22Rv1 (cell line): Measurements from ENCODE around the gene DNAJB1.

Source experiments
- H3K27ac ChIP-seq: fragments of 450-650 bp; 2 replicates; pipeline ENCODE4 v1.5.1; 2017
- ZFX ChIP-seq: fragments of 450-650 bp; IDR thresholded peaks from 2 replicates; pipeline ENCODE4 v1.6.1; 2017; ENCODE audit warnings: antibody characterized with exemption, borderline replicate concordance
- TF ChIP-seq, protein P1 (sequence below): fragments of 450-650 bp; IDR thresholded peaks from 2 replicates; pipeline ENCODE4 v1.5.1; 2017; ENCODE audit warnings: mild to moderate bottlenecking

Gene DNAJB1

DNA sequence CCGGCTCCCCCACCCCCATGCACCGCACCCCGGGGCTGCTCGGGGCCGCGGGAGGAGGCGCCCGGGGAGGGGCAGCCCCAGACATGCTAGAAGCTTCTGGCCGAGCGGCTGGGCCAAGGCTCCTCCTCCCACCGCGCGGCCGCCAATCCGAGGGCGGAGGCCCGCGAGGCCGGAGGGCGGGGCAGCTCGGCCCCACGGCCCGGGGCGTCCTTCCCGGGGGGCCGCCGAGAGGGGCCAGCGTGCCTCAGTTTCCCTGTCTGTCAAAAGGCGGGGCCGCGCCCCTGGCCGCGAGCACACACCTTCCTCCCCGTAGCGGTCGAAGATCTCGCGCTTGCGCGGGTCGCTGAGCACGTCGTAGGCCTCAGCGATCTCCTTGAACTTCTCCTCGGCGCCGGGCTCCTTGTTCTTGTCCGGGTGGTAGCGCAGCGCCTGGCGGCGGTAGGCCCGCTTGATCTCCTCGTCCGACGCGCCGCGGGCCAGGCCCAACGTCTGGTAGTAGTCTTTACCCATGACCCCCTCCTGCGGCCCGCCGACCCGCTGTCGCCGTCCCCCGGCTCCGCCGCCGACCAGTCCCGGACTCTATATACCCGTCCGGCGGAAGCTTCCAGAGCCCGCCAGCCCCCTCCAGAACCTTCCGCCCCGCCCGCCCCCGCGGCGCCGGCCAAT, at the start of gene DNAJB1:
TSS of gene DNAJB1 (minus strand) at position 558 of the 666 bp plus-strand sequence. CDS start at position 510, 48 bp downstream.
- H3K27ac ChIP-seq, result peak within 1 kb of the TSS; percentile 92
- TF ChIP-seq, protein P1, sequence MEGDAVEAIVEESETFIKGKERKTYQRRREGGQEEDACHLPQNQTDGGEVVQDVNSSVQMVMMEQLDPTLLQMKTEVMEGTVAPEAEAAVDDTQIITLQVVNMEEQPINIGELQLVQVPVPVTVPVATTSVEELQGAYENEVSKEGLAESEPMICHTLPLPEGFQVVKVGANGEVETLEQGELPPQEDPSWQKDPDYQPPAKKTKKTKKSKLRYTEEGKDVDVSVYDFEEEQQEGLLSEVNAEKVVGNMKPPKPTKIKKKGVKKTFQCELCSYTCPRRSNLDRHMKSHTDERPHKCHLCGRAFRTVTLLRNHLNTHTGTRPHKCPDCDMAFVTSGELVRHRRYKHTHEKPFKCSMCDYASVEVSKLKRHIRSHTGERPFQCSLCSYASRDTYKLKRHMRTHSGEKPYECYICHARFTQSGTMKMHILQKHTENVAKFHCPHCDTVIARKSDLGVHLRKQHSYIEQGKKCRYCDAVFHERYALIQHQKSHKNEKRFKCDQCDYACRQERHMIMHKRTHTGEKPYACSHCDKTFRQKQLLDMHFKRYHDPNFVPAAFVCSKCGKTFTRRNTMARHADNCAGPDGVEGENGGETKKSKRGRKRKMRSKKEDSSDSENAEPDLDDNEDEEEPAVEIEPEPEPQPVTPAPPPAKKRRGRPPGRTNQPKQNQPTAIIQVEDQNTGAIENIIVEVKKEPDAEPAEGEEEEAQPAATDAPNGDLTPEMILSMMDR, result no peak
- TF ChIP-seq ZFX, result no peak

DNA sequence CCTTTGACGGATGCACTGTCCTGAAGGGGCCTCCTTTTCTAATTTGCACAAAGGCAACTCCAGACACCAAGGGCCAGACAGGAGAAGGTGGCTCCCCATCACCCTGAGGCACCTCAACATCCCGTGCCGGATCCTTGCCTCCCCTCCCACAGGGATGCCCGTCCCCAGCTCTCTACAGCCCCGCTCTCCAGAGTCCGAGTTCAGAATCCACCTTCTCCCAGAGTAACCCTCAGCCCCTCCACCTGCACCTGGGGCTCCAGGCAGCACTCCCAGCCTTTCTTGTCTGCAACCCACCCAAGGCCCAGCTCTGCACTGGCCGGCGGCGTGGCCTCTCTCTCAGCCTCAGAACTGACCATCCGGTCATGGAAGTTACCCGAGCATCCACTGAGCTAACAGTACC, 48.9 kb upstream of the DNAJB1 start:
- TF ChIP-seq, protein P1, result no peak
- no peak for TF ChIP-seq ZFX
- H3K27ac ChIP-seq, result no peak overlapping the region

GRCh38 chr19:14566712-14567077, 48.5 kb upstream of the DNAJB1 start:
- H3K27ac ChIP-seq, result no peak overlapping the region
- TF ChIP-seq, protein P1, result no peak
- no peak for TF ChIP-seq ZFX

DNA sequence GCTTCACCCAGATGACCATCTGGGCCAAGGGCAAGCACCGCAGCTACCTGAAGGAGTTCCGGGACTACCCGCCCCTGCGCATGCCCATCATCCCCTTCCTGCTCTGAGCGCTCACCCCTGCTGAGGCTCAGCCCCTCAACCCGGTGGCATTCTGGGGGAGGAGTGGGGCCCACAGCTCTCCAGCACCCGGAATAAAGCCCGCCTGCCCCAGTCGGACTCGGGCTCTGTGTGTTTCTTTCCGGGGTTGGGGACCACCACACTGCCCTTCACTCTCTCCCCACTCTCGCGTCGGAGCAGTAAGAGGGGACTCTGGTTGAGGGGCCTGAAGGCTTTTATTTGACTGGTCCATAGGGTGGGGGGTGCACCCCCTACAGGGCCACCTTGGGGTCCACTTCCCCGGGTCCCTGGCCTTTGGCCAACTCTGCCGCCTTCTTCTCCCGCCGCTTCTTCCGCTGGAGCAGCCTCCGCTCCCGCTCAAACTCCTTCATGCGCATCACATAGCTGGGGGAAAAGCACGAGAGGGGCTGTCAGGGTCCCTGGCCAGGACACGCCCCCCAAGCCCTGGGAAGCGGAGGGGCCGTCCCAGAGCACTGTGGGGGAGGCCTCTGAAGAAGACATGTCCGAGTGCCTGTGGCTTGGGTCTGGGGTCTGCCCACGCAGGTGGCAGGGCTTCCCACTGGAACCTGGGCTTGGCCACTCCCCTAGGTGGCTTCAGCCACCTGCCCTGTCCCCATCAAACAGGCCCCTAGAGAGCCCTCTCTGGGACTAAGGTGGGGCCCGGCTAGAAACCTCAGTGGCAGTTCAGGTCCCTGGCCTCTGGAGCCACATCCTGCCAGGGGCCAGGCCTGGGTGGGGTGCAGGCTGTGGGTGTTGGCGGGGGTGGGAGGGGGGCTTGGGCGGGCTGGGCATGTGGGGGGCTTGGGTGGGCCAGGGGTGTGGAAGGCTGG, 47.8 kb upstream of the DNAJB1 start:
- H3K27ac ChIP-seq, result no peak overlapping the region
- TF ChIP-seq, protein P1, result no peak
- TF ChIP-seq ZFX, result no peak

GRCh38 chr19:14565298-14565679, 47.1 kb upstream of the DNAJB1 start:
- TF ChIP-seq, protein P1, result no peak
- no peak for TF ChIP-seq ZFX
- no peak overlapping the region for H3K27ac ChIP-seq

DNA sequence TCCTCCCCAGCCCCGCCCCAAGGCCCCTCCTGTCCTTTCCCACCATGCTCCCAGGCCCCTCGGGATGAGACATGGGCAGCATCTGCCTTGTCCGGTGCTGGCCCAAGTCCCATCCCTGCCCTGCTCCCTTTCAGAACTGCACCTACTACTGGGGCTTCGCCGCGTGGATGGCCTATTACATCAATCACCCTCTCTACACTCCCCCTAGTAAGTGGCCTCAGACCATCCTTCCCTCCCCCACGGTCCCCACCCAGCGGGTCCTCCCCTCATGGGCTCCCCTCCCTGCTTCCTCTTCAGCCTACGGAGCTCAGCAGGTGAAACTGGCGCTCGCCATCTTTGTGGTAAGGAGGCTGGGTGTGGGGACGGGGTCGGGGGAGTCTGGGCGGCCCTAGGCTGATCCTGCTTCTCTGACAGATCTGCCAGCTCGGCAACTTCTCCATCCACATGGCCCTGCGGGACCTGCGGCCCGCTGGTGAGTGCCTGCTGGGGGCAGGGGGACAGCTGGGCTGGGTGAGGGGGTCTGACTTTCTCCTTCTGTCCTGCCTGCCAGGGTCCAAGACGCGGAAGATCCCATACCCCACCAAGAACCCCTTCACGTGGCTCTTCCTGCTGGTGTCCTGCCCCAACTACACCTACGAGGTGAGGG, 46.6 kb upstream of the DNAJB1 start:
- H3K27ac ChIP-seq, result peak overlapping the region; percentile 43; the same call in 1 of the 2 replicates

- H3K27ac ChIP-seq, result peak overlapping the region; percentile 32; the same call in 1 of the 2 replicates
- TF ChIP-seq, protein P1, result no peak
- no peak for TF ChIP-seq ZFX
These were observed 45.9 kb upstream of the DNAJB1 start for GRCh38 chr19:14563989-14564651.
